RWPE1 (cell line): ENCODE measurements around the gene RALY.

Source experiments
- CTCF ChIA-PET: fragments of 350-600 bp; sonication (Branson Sonifier 250); formaldehyde crosslinking; extraction: SDS; loops from one replicate; lab custom pipeline; 2021; lab: Yijun Ruan, JAX
- POLR2A ChIA-PET: fragments of 400-600 bp; formaldehyde crosslinking; extraction: SDS; loops from one replicate; lab custom pipeline; 2020; ENCODE audit warnings: antibody characterized with exemption; ENCODE audit not compliant: low non-redundant PET; lab: Yijun Ruan, JAX
- DNase-seq: peaks from one replicate; pipeline ENCODE4 v3.0.0; 2012; ENCODE audit warnings: low spot score
- H3K27ac ChIP-seq: fragments of 450-650 bp; 2 replicates; pipeline ENCODE4 v1.5.1; 2017
- TF ChIP-seq, protein P1 (sequence below): fragments of 450-650 bp; conservative IDR thresholded peaks from 2 replicates; pipeline ENCODE4 v1.5.1; 2017; ENCODE audit warnings: low read depth, mild to moderate bottlenecking

RALY gene

GRCh38 chr20:33954504-33954903, 39.2 kb upstream of the RALY start:
- ChIA-PET POLR2A (no interaction called here), CTCF (interaction anchor here (0.7 kb wide), 2 partner anchors 39 to 925 kb away, joined by 3 read pairs; no protein-coding TSS in a partner anchor)
- TF ChIP-seq, protein P1, sequence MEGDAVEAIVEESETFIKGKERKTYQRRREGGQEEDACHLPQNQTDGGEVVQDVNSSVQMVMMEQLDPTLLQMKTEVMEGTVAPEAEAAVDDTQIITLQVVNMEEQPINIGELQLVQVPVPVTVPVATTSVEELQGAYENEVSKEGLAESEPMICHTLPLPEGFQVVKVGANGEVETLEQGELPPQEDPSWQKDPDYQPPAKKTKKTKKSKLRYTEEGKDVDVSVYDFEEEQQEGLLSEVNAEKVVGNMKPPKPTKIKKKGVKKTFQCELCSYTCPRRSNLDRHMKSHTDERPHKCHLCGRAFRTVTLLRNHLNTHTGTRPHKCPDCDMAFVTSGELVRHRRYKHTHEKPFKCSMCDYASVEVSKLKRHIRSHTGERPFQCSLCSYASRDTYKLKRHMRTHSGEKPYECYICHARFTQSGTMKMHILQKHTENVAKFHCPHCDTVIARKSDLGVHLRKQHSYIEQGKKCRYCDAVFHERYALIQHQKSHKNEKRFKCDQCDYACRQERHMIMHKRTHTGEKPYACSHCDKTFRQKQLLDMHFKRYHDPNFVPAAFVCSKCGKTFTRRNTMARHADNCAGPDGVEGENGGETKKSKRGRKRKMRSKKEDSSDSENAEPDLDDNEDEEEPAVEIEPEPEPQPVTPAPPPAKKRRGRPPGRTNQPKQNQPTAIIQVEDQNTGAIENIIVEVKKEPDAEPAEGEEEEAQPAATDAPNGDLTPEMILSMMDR, result no peak
- H3K27ac ChIP-seq, result no peak overlapping the region
- no peak for DNase-seq

GRCh38 chr20:33963751-33964150, 30.0 kb upstream of the RALY start:
- H3K27ac ChIP-seq, result no peak overlapping the region
- ChIA-PET CTCF (interaction anchor here (0.7 kb wide), 1 partner anchor 152 kb away, joined by 3 read pairs; no protein-coding TSS in a partner anchor), POLR2A (interaction anchor here (0.6 kb wide), 1 partner anchor 306 kb away, joined by 12 read pairs; no protein-coding TSS in a partner anchor)
- DNase-seq, result no peak
- TF ChIP-seq, protein P1, result no peak

DNA sequence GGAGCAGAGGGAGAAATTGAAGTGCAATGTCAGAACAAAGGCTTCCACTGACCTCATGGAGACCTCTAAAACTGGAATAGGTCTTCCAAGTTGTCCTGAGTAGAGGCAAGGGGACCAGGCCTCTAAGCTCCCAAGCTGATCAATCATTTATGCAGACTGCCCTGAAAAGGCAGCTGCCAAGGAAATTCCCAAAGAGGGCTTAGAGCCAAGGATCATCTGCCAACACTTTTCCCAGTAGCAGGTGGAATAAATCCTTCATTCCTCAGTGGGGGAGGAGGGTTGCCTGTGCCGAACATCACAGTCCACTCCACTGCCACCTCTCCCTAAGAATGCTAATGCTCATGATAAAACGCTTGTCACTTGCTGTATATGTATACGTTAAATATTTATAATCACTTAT, 29.3 kb upstream of the RALY start:
- ChIA-PET CTCF (no interaction called here), POLR2A (no interaction called here)
- TF ChIP-seq, protein P1, result no peak
- H3K27ac ChIP-seq, result no peak overlapping the region
- DNase-seq, result no peak

- ChIA-PET CTCF (interaction anchor here (0.6 to 0.7 kb wide), 2 partner anchors 383 to 452 kb away, joined by 3 read pairs; no protein-coding TSS in a partner anchor), POLR2A (interaction anchor here (0.5 kb wide), 1 partner anchor 717 kb away, joined by 5 read pairs; no protein-coding TSS in a partner anchor)
- H3K27ac ChIP-seq, result no peak overlapping the region
- DNase-seq, result no peak
- TF ChIP-seq, protein P1, result no peak
Measured at GRCh38 chr20:33967126-33967525, 26.6 kb upstream of the RALY start.

GRCh38 chr20:33969563-33969962, 24.1 kb upstream of the RALY start:
- no peak for DNase-seq
- ChIA-PET CTCF (interaction anchor here (0.5 to 1.3 kb wide), 3 partner anchors 10 to 199 kb away, joined by 3 read pairs; no protein-coding TSS in a partner anchor), POLR2A (no interaction called here)
- H3K27ac ChIP-seq, result no peak overlapping the region
- TF ChIP-seq, protein P1, result no peak

DNA sequence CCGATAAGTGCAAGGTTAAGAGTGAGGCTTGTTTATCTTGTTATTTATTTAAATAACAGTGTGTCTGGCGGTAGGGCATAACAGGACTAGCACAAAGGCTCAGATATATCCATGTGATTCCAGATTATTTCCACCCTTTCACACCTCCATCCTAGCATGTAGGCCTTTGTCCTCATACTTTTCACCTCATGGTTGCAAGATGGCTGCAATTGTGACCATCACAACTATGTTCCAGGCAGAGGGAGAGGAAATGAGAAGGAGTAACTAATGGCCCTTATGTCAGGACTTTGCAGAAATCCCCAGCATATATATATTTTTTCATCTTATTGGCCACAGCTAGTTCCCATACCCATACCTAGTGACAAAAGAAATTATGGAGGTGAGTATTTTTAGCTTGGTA, 23.5 kb upstream of the RALY start:
- TF ChIP-seq, protein P1, result no peak
- CTCF ChIA-PET, result no interaction called here
- no peak overlapping the region for H3K27ac ChIP-seq
- no peak for DNase-seq
- POLR2A ChIA-PET, result no interaction called here
